GM23338 (cell line): ENCODE results near the gene SUMO4.

ENCODE experiments used
- CTCF ChIP-seq, 2 experiments: fragments of 200-600 bp in 1 of 2; sonication (generic) in 1 of 2; conservative IDR thresholded peaks; 2 replicates each; pipeline versions ENCODE4 v1.5.1 to v1.6.1; 2016 to 2017; ENCODE audit warnings: antibody characterized with exemption in 2 of 2, low read depth in 2 of 2, mild to moderate bottlenecking in 2 of 2, moderate library complexity in 1 of 2
- EZH2 ChIP-seq: fragments of 200-600 bp; sonication (generic); IDR thresholded peaks from one replicate; pipeline ENCODE4 v1.8.0; 2017; ENCODE audit warnings: antibody characterized with exemption, mild to moderate bottlenecking, low read depth; ENCODE audit not compliant: unreplicated experiment

GRCh38 chr6:149441740-149442139 lies 41.7 kb downstream of the SUMO4 start:
- no peak for TF ChIP-seq CTCF (conservative IDR thresholded peaks at IDR 0.05; ENCODE audit: low read depth in 2 of 2)
- TF ChIP-seq EZH2 = no peak
